Mucosa of rectum (tissue), 2 donors: ENCODE measurements around the gene ZNF516.

Experiments used
- H3K27ac ChIP-seq, 2 donors: one replicate each; pipeline ENCODE4 v1.7.0; 2013; ENCODE audit warnings: inconsistent platforms in 2 of 2, low read depth in 2 of 2, low read length in 2 of 2
- H3K27me3 ChIP-seq, 2 donors: one replicate each; pipeline ENCODE4 v1.7.0; 2013; ENCODE audit warnings: low read length in 2 of 2; ENCODE audit not compliant: control insufficient read depth in 2 of 2, insufficient read depth in 2 of 2
- H3K36me3 ChIP-seq, 2 donors: one replicate each; pipeline ENCODE4 v1.7.0; 2013; ENCODE audit warnings: low read length in 2 of 2; ENCODE audit not compliant: control insufficient read depth in 2 of 2, insufficient read depth in 2 of 2
- H3K4me1 ChIP-seq, 2 donors: one replicate each; pipeline ENCODE4 v1.7.0; 2013; ENCODE audit warnings: low read length in 2 of 2, mild to moderate bottlenecking in 1 of 2; ENCODE audit not compliant: control insufficient read depth in 2 of 2, insufficient read depth in 2 of 2
- H3K4me3 ChIP-seq, 2 donors: one replicate each; pipeline ENCODE4 v1.7.0; 2013; ENCODE audit warnings: low read length in 2 of 2
- H3K9ac ChIP-seq, 2 donors: one replicate each; pipeline ENCODE4 v1.7.0; 2013; ENCODE audit warnings: low read length in 2 of 2, low read depth in 1 of 2, mild to moderate bottlenecking in 1 of 2
- H3K9me3 ChIP-seq, 2 donors: one replicate each; pipeline ENCODE4 v1.7.0; 2013; ENCODE audit warnings: low read length in 2 of 2; ENCODE audit not compliant: control insufficient read depth in 2 of 2
- donor health status: healthy.
- donor health status: Normal muscosa, but diverticular disease.

The ZNF516 gene

GRCh38 chr18:76490670-76491472 is 4.2 kb downstream of the ZNF516 start:
- Histone ChIP-seq H3K9me3 (no peaks in the 10 kb centered on the region), H3K4me1 (peaks cover 17 to 20% of the 10 kb centered on the region in 2 donors), H3K27me3 (no peaks in the 10 kb centered on the region), H3K27ac (peak overlapping the region; percentile 65 to 70), H3K36me3 (no peaks in the 10 kb centered on the region), H3K9ac (peak overlapping the region; percentile 78 to 86), H3K4me3 (peak overlapping the region; percentile 79 to 83)

GRCh38 chr18:76490033-76490432 is 5.0 kb downstream of the ZNF516 start:
- Histone ChIP-seq H3K27me3 (no peaks in the 10 kb centered on the region), H3K9me3 (no peaks in the 10 kb centered on the region), H3K4me3 (peak overlapping the region in 1 of 2 donors; percentile 79), H3K36me3 (no peaks in the 10 kb centered on the region), H3K4me1 (peaks cover 14 to 15% of the 10 kb centered on the region in 2 donors), H3K27ac (no peak overlapping the region), H3K9ac (no peak overlapping the region)

- H3K9ac ChIP-seq, result no peak overlapping the region
- no peak overlapping the region for H3K27ac ChIP-seq
- H3K4me1 ChIP-seq, result peaks cover 14 to 15% of the 10 kb centered on the region in 2 donors
- H3K4me3 ChIP-seq, result no peak overlapping the region
- no peaks in the 10 kb centered on the region for H3K27me3 ChIP-seq
- no peaks in the 10 kb centered on the region for H3K36me3 ChIP-seq
- H3K9me3 ChIP-seq, result no peaks in the 10 kb centered on the region
Measured at GRCh38 chr18:76489081-76489480, 6.0 kb downstream of the ZNF516 start.

GRCh38 chr18:76488190-76488589 is 6.9 kb downstream of the ZNF516 start:
- H3K4me3 ChIP-seq, result no peak overlapping the region
- H3K27ac ChIP-seq, result no peak overlapping the region
- H3K9ac ChIP-seq, result no peak overlapping the region
- H3K27me3 ChIP-seq, result no peaks in the 10 kb centered on the region
- no peaks in the 10 kb centered on the region for H3K36me3 ChIP-seq
- peaks cover 10 to 13% of the 10 kb centered on the region in 2 donors for H3K4me1 ChIP-seq
- no peaks in the 10 kb centered on the region for H3K9me3 ChIP-seq

GRCh38 chr18:76487782-76488181 is 7.3 kb downstream of the ZNF516 start:
- no peaks in the 10 kb centered on the region for H3K27me3 ChIP-seq
- no peaks in the 10 kb centered on the region for H3K9me3 ChIP-seq
- no peak overlapping the region for H3K4me3 ChIP-seq
- H3K4me1 ChIP-seq, result peaks cover 10 to 13% of the 10 kb centered on the region in 2 donors
- H3K9ac ChIP-seq, result no peak overlapping the region
- no peaks in the 10 kb centered on the region for H3K36me3 ChIP-seq
- no peak overlapping the region for H3K27ac ChIP-seq

- H3K9me3 ChIP-seq, result no peaks in the 10 kb centered on the region
- H3K4me1 ChIP-seq, result peaks cover 7 to 10% of the 10 kb centered on the region in 2 donors
- H3K27me3 ChIP-seq, result no peaks in the 10 kb centered on the region
- H3K4me3 ChIP-seq, result no peak overlapping the region
- H3K36me3 ChIP-seq, result no peaks in the 10 kb centered on the region
- no peak overlapping the region for H3K9ac ChIP-seq
- H3K27ac ChIP-seq, result no peak overlapping the region
Measured at GRCh38 chr18:76487070-76487469, 8.0 kb downstream of the ZNF516 start.

- Histone ChIP-seq H3K4me3 (no peak overlapping the region), H3K4me1 (peaks cover 7% of the 10 kb centered on the region in 2 donors), H3K36me3 (no peaks in the 10 kb centered on the region), H3K27me3 (no peaks in the 10 kb centered on the region), H3K27ac (no peak overlapping the region), H3K9me3 (no peaks in the 10 kb centered on the region), H3K9ac (no peak overlapping the region)
Measured at GRCh38 chr18:76486574-76486973, 8.5 kb downstream of the ZNF516 start.

GRCh38 chr18:76486038-76486437 is 9.0 kb downstream of the ZNF516 start:
- Histone ChIP-seq H3K9ac (no peak overlapping the region), H3K36me3 (no peaks in the 10 kb centered on the region), H3K4me1 (peaks cover 7% of the 10 kb centered on the region in 2 donors), H3K27ac (no peak overlapping the region), H3K4me3 (no peak overlapping the region), H3K27me3 (no peaks in the 10 kb centered on the region), H3K9me3 (no peaks in the 10 kb centered on the region)

GRCh38 chr18:76484749-76485387 is 10.2 kb downstream of the ZNF516 start:
- Histone ChIP-seq H3K4me1 (peaks cover 0 to 7% of the 10 kb centered on the region in 2 donors), H3K9ac (no peak overlapping the region), H3K36me3 (no peaks in the 10 kb centered on the region), H3K27ac (no peak overlapping the region), H3K27me3 (no peaks in the 10 kb centered on the region), H3K4me3 (no peak overlapping the region), H3K9me3 (no peaks in the 10 kb centered on the region)

GRCh38 chr18:76483780-76484179 is 11.3 kb downstream of the ZNF516 start:
- Histone ChIP-seq H3K27ac (no peak overlapping the region), H3K36me3 (no peaks in the 10 kb centered on the region), H3K27me3 (no peaks in the 10 kb centered on the region), H3K9me3 (no peaks in the 10 kb centered on the region), H3K4me1 (peaks cover 0 to 7% of the 10 kb centered on the region in 2 donors), H3K9ac (no peak overlapping the region), H3K4me3 (no peak overlapping the region)
